NB4 (cell line): ENCODE measurements around the gene TMEM26.

Source experiments
- CTCF ChIP-seq: IDR thresholded peaks from one replicate; pipeline ENCODE4 v1.5.1; 2012; ENCODE audit warnings: low read depth, low read length
- POLR2A ChIP-seq: IDR thresholded peaks from 2 replicates; pipeline ENCODE4 v1.6.1; 2011; ENCODE audit warnings: mild to moderate bottlenecking; ENCODE audit not compliant: insufficient read length; ENCODE audit errors: extremely low read depth

GRCh38 chr10:61492364-61492995, 39.3 kb upstream of the TMEM26 start:
- TF ChIP-seq CTCF (no peak), POLR2A (no peak)
